ENCODE results near the gene OR2A1. TPM values are rescaled to one million over a fixed set of nuclear protein-coding genes. Genes with fewer than 3 reads are reported as not detected.
"Not testable (repeated sequence)": the region's sequence is repeated elsewhere in the genome, so short reads cannot be mapped to it uniquely, and the experiment has no call there.

OR2A1 gene, protein sequence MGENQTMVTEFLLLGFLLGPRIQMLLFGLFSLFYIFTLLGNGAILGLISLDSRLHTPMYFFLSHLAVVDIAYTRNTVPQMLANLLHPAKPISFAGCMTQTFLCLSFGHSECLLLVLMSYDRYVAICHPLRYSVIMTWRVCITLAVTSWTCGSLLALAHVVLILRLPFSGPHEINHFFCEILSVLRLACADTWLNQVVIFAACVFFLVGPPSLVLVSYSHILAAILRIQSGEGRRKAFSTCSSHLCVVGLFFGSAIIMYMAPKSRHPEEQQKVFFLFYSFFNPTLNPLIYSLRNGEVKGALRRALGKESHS
- total RNA-seq (not detected in 2 replicates), polyA plus RNA-seq (0.31 and 0.52 TPM in 2 replicates), polyA minus RNA-seq (0.21 TPM in 1 of 2 replicates, not detected in the other)
- total RNA-seq (2013), result 0.05 TPM

DNA sequence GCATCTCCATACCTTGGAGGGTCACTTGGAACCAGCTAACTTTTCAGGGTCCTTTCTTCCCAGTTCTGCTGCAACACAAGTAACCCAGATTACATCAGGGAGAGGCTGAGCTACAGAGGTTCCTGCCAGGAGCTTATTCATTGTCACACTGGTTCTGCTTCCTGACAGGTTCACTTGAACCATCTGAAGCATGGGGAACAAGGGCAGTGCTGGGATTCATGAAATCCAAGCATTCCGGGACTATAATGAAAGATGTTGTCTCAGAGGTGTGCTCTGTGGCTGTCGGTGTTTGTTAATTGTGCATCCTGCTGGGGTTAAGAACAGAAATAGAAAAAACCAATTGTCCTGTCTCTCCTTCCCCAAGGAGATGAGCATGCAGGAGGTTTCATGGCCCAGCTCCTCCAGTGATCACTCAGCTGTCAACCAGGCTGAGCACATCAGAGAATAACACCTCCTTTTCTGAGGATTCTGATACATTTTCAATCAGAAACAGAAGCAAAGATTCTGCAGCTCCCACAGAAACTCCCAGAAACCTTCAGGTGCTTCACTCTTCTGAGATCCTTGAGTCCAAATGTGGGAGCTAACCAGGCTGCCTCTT is at the start of gene OR2A1:
OR2A1 (plus strand) TSS at position 548 of the 598 bp plus-strand sequence. CDS start 5,706 bp downstream, outside the sequence.
- ATAC-seq (ENCODE audit: low read depth); H3K27me3 Mint-ChIP-seq; POLR2A ChIA-PET; H3K4me3 Mint-ChIP-seq; intact Hi-C loops (cut with micrococcal nuclease); H3K9me3 Mint-ChIP-seq (ENCODE audit: insufficient read depth); H3K9me3 ChIP-seq (ENCODE audit: control extremely low read depth in 1 of 3, control insufficient read depth in 2 of 3, insufficient read depth in 1 of 3, low read length in 2 of 3); H4K20me1 ChIP-seq (ENCODE audit: control insufficient read depth, insufficient read depth, low read length, poor library complexity, severe bottlenecking); H3K9ac ChIP-seq (ENCODE audit: low read length); H3K36me3 ChIP-seq (replicated peaks in 1 of 2; ENCODE audit: control extremely low read depth in 1 of 2, control insufficient read depth in 1 of 2, extremely low read depth in 1 of 2, insufficient read depth in 2 of 2, low read length in 1 of 2); H3K27me3 ChIP-seq (replicated peaks in 1 of 4; ENCODE audit: control extremely low read depth in 1 of 4, control insufficient read depth in 3 of 4, insufficient read depth in 4 of 4, low read length in 3 of 4); H3K79me2 ChIP-seq (ENCODE audit: control insufficient read depth, insufficient read depth, low read length); H3K4me1 ChIP-seq (ENCODE audit: control insufficient read depth in 2 of 2, insufficient read depth in 2 of 2, low read length in 2 of 2); CTCF ChIA-PET; H3K4me1 Mint-ChIP-seq; H3K27ac Mint-ChIP-seq; H2AFZ ChIP-seq (ENCODE audit: insufficient read depth, low read depth, low read length, poor library complexity, severe bottlenecking); DNase-seq; H3K27ac ChIP-seq (ENCODE audit: low read length in 2 of 2); H3K4me3 ChIP-seq (ENCODE audit: control extremely low read depth in 1 of 5, extremely low read depth in 1 of 5, insufficient read depth in 1 of 5, low read depth in 2 of 5, low read length in 4 of 5); H3K4me2 ChIP-seq (replicated peaks; ENCODE audit: low read depth, low read length, poor library complexity, severe bottlenecking): not testable (repeated sequence)
- no CpG with 5 or more reads among the region's 2 CpGs for WGBS (ENCODE audit: insufficient coverage)

DNA sequence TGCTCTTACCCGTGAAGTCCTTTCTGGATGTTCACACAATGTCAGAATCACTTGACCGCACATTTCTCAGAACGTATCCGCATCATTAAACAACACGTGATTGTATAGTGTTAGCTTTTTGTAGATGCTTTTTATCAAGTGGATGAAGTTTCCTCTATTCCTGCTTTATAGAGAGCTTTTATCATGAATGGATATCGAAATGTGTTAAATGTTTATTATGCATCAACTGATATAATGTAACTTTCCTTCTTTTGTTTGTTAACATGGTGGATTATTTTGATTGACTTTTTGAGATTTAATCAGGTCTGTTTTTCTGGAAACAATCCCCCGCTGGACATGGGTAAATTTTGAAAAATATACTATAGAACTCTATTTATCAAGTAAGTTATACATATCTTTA is 47.5 kb upstream of the OR2A1 start, which contains the start of gene OR2A7:
OR2A7 (minus strand) TSS at position 101 of the 400 bp plus-strand sequence. CDS start 5,164 bp downstream, outside the sequence.
- H3K9me3 Mint-ChIP-seq (ENCODE audit: insufficient read depth); H3K4me1 Mint-ChIP-seq; H3K4me3 ChIP-seq (ENCODE audit: control extremely low read depth in 1 of 5, extremely low read depth in 1 of 5, insufficient read depth in 1 of 5, low read depth in 2 of 5, low read length in 4 of 5); H4K20me1 ChIP-seq (ENCODE audit: control insufficient read depth, insufficient read depth, low read length, poor library complexity, severe bottlenecking); H3K9me3 ChIP-seq (ENCODE audit: control extremely low read depth in 1 of 3, control insufficient read depth in 2 of 3, insufficient read depth in 1 of 3, low read length in 2 of 3); H3K27me3 Mint-ChIP-seq; H3K9ac ChIP-seq (ENCODE audit: low read length); DNase-seq; H3K4me2 ChIP-seq (replicated peaks; ENCODE audit: low read depth, low read length, poor library complexity, severe bottlenecking); H3K27ac ChIP-seq (ENCODE audit: low read length in 2 of 2); ATAC-seq (ENCODE audit: low read depth); CTCF ChIA-PET; H3K27me3 ChIP-seq (replicated peaks in 1 of 4; ENCODE audit: control extremely low read depth in 1 of 4, control insufficient read depth in 3 of 4, insufficient read depth in 4 of 4, low read length in 3 of 4); H3K4me1 ChIP-seq (ENCODE audit: control insufficient read depth in 2 of 2, insufficient read depth in 2 of 2, low read length in 2 of 2); H3K4me3 Mint-ChIP-seq; POLR2A ChIA-PET; H3K79me2 ChIP-seq (ENCODE audit: control insufficient read depth, insufficient read depth, low read length); intact Hi-C loops (cut with micrococcal nuclease); H3K36me3 ChIP-seq (replicated peaks in 1 of 2; ENCODE audit: control extremely low read depth in 1 of 2, control insufficient read depth in 1 of 2, extremely low read depth in 1 of 2, insufficient read depth in 2 of 2, low read length in 1 of 2); H2AFZ ChIP-seq (ENCODE audit: insufficient read depth, low read depth, low read length, poor library complexity, severe bottlenecking); H3K27ac Mint-ChIP-seq: not testable (repeated sequence)
- no CpG with 5 or more reads among the region's 7 CpGs for WGBS (ENCODE audit: insufficient coverage)

DNA sequence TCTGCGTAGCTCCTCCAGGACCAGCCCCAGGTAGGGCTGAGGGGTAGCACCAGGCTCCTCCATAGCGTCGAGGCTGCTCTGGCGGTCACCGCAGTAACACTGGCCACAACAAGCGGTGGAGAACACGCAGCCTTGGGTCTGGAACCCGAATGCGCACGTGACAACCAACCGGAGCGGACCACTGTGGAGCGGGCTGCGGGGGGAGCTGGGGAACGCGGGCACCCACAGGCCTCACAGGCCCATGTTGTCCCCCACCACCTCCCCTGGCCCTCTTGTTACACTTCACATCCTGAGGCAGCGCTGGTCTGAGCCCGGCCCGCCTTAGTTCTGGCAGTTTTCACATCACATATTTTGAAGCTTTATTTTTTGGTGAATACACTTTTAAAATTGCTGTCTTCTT is 43.0 kb upstream of the OR2A1 start, which contains the start of gene CTAGE8:
CTAGE8 (minus strand) TSS at position 101 of the 400 bp plus-strand sequence; CDS start at position 63, 38 bp downstream.
- H3K4me1 Mint-ChIP-seq; intact Hi-C loops (cut with micrococcal nuclease); POLR2A ChIA-PET; CTCF ChIA-PET; ATAC-seq (ENCODE audit: low read depth); H3K4me2 ChIP-seq (replicated peaks; ENCODE audit: low read depth, low read length, poor library complexity, severe bottlenecking); H2AFZ ChIP-seq (ENCODE audit: insufficient read depth, low read depth, low read length, poor library complexity, severe bottlenecking); H3K9ac ChIP-seq (ENCODE audit: low read length); H3K36me3 ChIP-seq (replicated peaks in 1 of 2; ENCODE audit: control extremely low read depth in 1 of 2, control insufficient read depth in 1 of 2, extremely low read depth in 1 of 2, insufficient read depth in 2 of 2, low read length in 1 of 2); H3K27me3 ChIP-seq (replicated peaks in 1 of 4; ENCODE audit: control extremely low read depth in 1 of 4, control insufficient read depth in 3 of 4, insufficient read depth in 4 of 4, low read length in 3 of 4); H4K20me1 ChIP-seq (ENCODE audit: control insufficient read depth, insufficient read depth, low read length, poor library complexity, severe bottlenecking); H3K27me3 Mint-ChIP-seq; H3K9me3 Mint-ChIP-seq (ENCODE audit: insufficient read depth); H3K4me1 ChIP-seq (ENCODE audit: control insufficient read depth in 2 of 2, insufficient read depth in 2 of 2, low read length in 2 of 2); H3K27ac ChIP-seq (ENCODE audit: low read length in 2 of 2); H3K79me2 ChIP-seq (ENCODE audit: control insufficient read depth, insufficient read depth, low read length); DNase-seq; H3K9me3 ChIP-seq (ENCODE audit: control extremely low read depth in 1 of 3, control insufficient read depth in 2 of 3, insufficient read depth in 1 of 3, low read length in 2 of 3); H3K27ac Mint-ChIP-seq; H3K4me3 ChIP-seq (ENCODE audit: control extremely low read depth in 1 of 5, extremely low read depth in 1 of 5, insufficient read depth in 1 of 5, low read depth in 2 of 5, low read length in 4 of 5); H3K4me3 Mint-ChIP-seq: not testable (repeated sequence)
- no CpG with 5 or more reads among the region's 19 CpGs for WGBS (ENCODE audit: insufficient coverage)

DNA sequence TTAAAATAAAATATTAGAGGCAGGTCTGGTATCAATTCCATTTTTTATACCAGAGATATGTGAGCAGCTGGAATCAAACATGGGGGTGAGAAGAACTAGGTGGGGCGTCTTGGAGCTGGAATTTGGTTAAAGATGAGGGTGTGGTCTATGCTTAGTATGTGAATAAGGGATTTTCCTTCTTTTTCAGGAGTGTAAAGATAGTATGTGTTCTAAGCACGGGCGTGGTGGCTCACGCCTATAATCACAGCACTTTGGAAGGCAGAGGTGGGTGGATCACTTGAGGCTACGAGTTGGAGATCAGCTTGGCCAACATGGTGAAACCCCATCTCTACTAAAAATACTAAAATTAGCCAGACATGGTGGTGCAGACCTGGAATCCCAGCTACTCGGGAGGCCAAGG is 36.9 kb upstream of the OR2A1 start:
- not testable (repeated sequence) for ATAC-seq (ENCODE audit: low read depth); H3K79me2 ChIP-seq (ENCODE audit: control insufficient read depth, insufficient read depth, low read length); DNase-seq

More for the DNA sequence above, 36.9 kb upstream of the OR2A1 start:
- H3K9me3 Mint-ChIP-seq (ENCODE audit: insufficient read depth); H2AFZ ChIP-seq (ENCODE audit: insufficient read depth, low read depth, low read length, poor library complexity, severe bottlenecking); H3K4me1 Mint-ChIP-seq; H3K9me3 ChIP-seq (ENCODE audit: control extremely low read depth in 1 of 3, control insufficient read depth in 2 of 3, insufficient read depth in 1 of 3, low read length in 2 of 3); H3K4me3 Mint-ChIP-seq; H4K20me1 ChIP-seq (ENCODE audit: control insufficient read depth, insufficient read depth, low read length, poor library complexity, severe bottlenecking); intact Hi-C loops (cut with micrococcal nuclease); H3K4me1 ChIP-seq (ENCODE audit: control insufficient read depth in 2 of 2, insufficient read depth in 2 of 2, low read length in 2 of 2); H3K36me3 ChIP-seq (replicated peaks in 1 of 2; ENCODE audit: control extremely low read depth in 1 of 2, control insufficient read depth in 1 of 2, extremely low read depth in 1 of 2, insufficient read depth in 2 of 2, low read length in 1 of 2); H3K27me3 Mint-ChIP-seq; H3K27ac Mint-ChIP-seq; POLR2A ChIA-PET; H3K27ac ChIP-seq (ENCODE audit: low read length in 2 of 2); H3K27me3 ChIP-seq (replicated peaks in 1 of 4; ENCODE audit: control extremely low read depth in 1 of 4, control insufficient read depth in 3 of 4, insufficient read depth in 4 of 4, low read length in 3 of 4); H3K4me2 ChIP-seq (replicated peaks; ENCODE audit: low read depth, low read length, poor library complexity, severe bottlenecking); CTCF ChIA-PET; H3K9ac ChIP-seq (ENCODE audit: low read length); H3K4me3 ChIP-seq (ENCODE audit: control extremely low read depth in 1 of 5, extremely low read depth in 1 of 5, insufficient read depth in 1 of 5, low read depth in 2 of 5, low read length in 4 of 5): not testable (repeated sequence)
- WGBS (ENCODE audit: insufficient coverage), result no CpG with 5 or more reads among the region's 6 CpGs

Measured in B cell (primary cell).